GM06990 (cell line): ENCODE data around the gene RAPGEF2.

Experiments
- DNase-seq: peaks from one replicate; pipeline ENCODE4 v3.0.0-alpha.2; 2011; ENCODE audit not compliant: insufficient read length; ENCODE audit errors: extremely low read depth
- H3K27me3 ChIP-seq: replicated peaks from 2 replicates; pipeline ENCODE4 v1.6.0; 2011; ENCODE audit warnings: low read length; ENCODE audit not compliant: control insufficient read depth, insufficient read depth
- H3K36me3 ChIP-seq: 2 replicates; pipeline ENCODE4 v1.5.1; 2011; ENCODE audit warnings: low read length; ENCODE audit not compliant: control insufficient read depth, insufficient read depth
- H3K4me3 ChIP-seq: replicated peaks from 2 replicates; pipeline ENCODE4 v1.5.1; 2011; ENCODE audit warnings: low read depth, mild to moderate bottlenecking, control low read depth, low read length
- CTCF ChIP-seq: IDR thresholded peaks from 2 replicates; pipeline ENCODE4 v1.5.1; 2011; ENCODE audit warnings: low read length, control low read depth, mild to moderate bottlenecking, inconsistent platforms; ENCODE audit not compliant: insufficient read depth, poor library complexity, severe bottlenecking

The RAPGEF2 gene

DNA sequence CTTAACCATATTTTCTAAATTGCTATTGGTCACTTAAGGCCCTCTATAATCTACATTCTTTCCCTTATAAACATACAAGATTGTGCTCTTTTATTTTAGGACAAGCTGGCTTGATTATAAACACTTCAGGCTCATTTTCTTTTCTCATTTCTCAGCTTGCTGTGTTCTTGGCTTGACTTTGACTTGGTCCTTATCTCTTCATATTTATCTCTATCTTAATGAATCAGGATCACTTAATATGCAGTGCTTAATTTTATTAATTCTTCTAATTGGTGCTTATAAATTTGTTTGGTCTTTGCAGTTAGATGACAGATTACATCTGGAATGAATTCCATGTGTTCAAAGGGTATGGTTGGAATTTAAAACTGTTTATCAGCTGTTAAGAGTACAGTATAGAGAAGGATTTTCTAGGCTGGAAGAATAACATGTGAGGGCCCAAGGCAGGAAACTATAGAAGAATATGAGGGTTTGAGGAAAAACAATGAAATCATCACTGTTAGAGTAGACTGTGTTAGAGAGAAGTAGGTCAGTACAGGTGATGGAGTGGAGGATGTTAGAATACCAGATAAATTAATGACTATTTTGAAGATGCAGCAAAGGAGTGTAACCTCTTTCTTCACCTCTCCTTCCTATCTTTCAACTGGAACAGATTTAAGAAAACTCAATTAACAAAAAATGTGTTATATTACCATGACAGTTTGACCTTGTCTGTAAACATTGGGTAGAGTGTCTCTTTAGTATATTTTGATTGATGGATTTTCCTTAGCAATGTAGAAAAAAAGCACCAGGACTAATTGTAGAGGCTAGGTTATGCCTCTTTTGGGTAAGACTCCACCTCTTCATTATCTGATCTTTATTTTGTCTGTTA lies 169.6 kb downstream of the RAPGEF2 start:
- no peak for DNase-seq
- H3K4me3 ChIP-seq: no peak overlapping the region
- H3K27me3 ChIP-seq: no peaks in the 10 kb centered on the region
- no peak for TF ChIP-seq CTCF
- no peaks in the 10 kb centered on the region for H3K36me3 ChIP-seq

DNA sequence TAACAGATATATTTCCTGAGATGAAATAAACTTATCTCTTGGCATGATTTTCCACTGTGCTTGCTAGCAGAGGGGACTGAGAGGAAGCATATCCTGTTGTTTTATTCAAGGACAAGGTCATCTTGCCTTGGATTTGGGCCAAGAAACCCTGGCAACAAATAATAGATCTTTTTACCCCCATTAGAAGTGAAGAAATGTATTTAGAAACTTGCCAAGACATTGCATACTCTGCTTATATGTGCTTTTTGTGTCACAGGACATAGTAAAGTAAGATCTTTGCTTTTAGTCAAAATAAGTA lies 170.2 kb downstream of the RAPGEF2 start:
- TF ChIP-seq CTCF: no peak
- Histone ChIP-seq H3K4me3 (no peak overlapping the region), H3K36me3 (no peaks in the 10 kb centered on the region), H3K27me3 (no peaks in the 10 kb centered on the region)
- DNase-seq: no peak

GRCh38 chr4:159273841-159274240 lies 171.0 kb downstream of the RAPGEF2 start:
- DNase-seq: no peak
- Histone ChIP-seq H3K36me3 (no peaks in the 10 kb centered on the region), H3K27me3 (no peaks in the 10 kb centered on the region), H3K4me3 (no peak overlapping the region)
- no peak for TF ChIP-seq CTCF

DNA sequence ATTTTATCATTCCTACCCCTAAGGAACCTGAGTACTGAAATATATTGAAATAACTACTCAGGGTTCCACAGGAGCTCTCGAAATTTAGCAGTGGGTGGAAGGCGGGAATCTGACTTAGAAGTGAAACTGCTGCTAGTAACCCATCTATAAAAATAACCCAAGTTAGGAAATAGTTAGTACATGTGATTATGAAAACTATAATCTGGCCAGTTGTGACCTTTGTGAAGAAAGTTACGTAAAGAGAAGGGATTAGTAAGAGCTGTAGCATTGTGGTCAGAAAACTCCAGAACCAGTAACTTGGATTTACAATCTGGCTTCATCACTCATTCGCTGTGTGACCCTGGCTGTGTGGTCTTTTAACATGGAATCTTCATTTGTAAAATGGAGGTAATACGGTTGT lies 175.5 kb downstream of the RAPGEF2 start:
- Histone ChIP-seq H3K27me3 (no peaks in the 10 kb centered on the region), H3K4me3 (no peak overlapping the region), H3K36me3 (no peaks in the 10 kb centered on the region; the same call in 1 of the 2 replicates)
- DNase-seq: no peak
- TF ChIP-seq CTCF: no peak

- no peak overlapping the region for H3K4me3 ChIP-seq
- no peak for DNase-seq
- no peak for TF ChIP-seq CTCF
- no peaks in the 10 kb centered on the region; the same call in 1 of the 2 replicates for H3K36me3 ChIP-seq
- H3K27me3 ChIP-seq: no peaks in the 10 kb centered on the region
Measured at GRCh38 chr4:159279084-159279483, 176.2 kb downstream of the RAPGEF2 start.
